Anterior cingulate cortex (tissue), 58 donors: ENCODE results near the gene ZNF346.
A peak's percentile ranks its signal among the peaks of the same experiment; 100 is the strongest.
"Not testable (repeated sequence)": the region's sequence is repeated elsewhere in the genome, so short reads cannot be mapped to it uniquely, and the experiment has no call there.

ENCODE experiments used
- DNase-seq, 58 donors: peaks; one replicate each; lab custom pipeline; 2025; lab: John Stamatoyannopoulos, UW

Gene ZNF346

GRCh38 chr5:177008716-177009115 is 13.8 kb upstream of the ZNF346 start:
- DNase-seq: no peak

- DNase-seq: no peak
These were observed 12.3 kb upstream of the ZNF346 start for GRCh38 chr5:177010153-177010552.

GRCh38 chr5:177015156-177015555 is 7.3 kb upstream of the ZNF346 start:
- DNase-seq: no peak

- DNase-seq: no peak
These were observed 4.2 kb upstream of the ZNF346 start for GRCh38 chr5:177018341-177018740.

GRCh38 chr5:177020033-177020432 is 2.5 kb upstream of the ZNF346 start:
- no peak for DNase-seq

GRCh38 chr5:177023303-177023664 is 788 bp downstream of the ZNF346 start:
- DNase-seq: peak in 6 of 58 donors; percentile 1 to 34 (median 14)

GRCh38 chr5:177024559-177024958 is 2.1 kb downstream of the ZNF346 start:
- DNase-seq: no peak

GRCh38 chr5:177025101-177025601 is 2.7 kb downstream of the ZNF346 start:
- DNase-seq: peak in 2 of 58 donors; percentile 2 to 34

- no peak for DNase-seq
These were observed 5.2 kb downstream of the ZNF346 start for GRCh38 chr5:177027665-177028064.

GRCh38 chr5:177029498-177029897 is 7.0 kb downstream of the ZNF346 start:
- DNase-seq: no peak

- DNase-seq: no peak
These were observed 13.5 kb downstream of the ZNF346 start for GRCh38 chr5:177035976-177036375.

GRCh38 chr5:177036443-177036842 is 13.9 kb downstream of the ZNF346 start:
- DNase-seq: no peak

- no peak for DNase-seq
These were observed 14.4 kb downstream of the ZNF346 start for GRCh38 chr5:177036921-177037320.

- peak in 14 of 58 donors; percentile 2 to 54 (median 20) for DNase-seq
These were observed 18.4 kb downstream of the ZNF346 start for GRCh38 chr5:177040814-177041420.

- DNase-seq: no peak
These were observed 19.4 kb downstream of the ZNF346 start for GRCh38 chr5:177041936-177042335.

GRCh38 chr5:177043114-177043513 is 20.6 kb downstream of the ZNF346 start:
- DNase-seq: no peak

- DNase-seq: no peak
These were observed 21.5 kb downstream of the ZNF346 start for GRCh38 chr5:177043958-177044357.

GRCh38 chr5:177044641-177045040 is 22.1 kb downstream of the ZNF346 start:
- DNase-seq: no peak

GRCh38 chr5:177045631-177046030 is 23.1 kb downstream of the ZNF346 start:
- DNase-seq: no peak

- DNase-seq: not testable (repeated sequence)
These were observed 26.0 kb downstream of the ZNF346 start for GRCh38 chr5:177048531-177048930.

- no peak for DNase-seq
These were observed 26.8 kb downstream of the ZNF346 start for GRCh38 chr5:177049285-177049684.

GRCh38 chr5:177064500-177065277 is 42.2 kb downstream of the ZNF346 start:
- no peak for DNase-seq
